PFSK-1 (cell line): Measurements from ENCODE around the gene RAB30.

Experiments
- FOXP2 ChIP-seq: optimal IDR thresholded peaks from 2 replicates; pipeline ENCODE3; 2011; ENCODE audit warnings: borderline replicate concordance, control low read depth, inconsistent platforms; ENCODE audit not compliant: insufficient read depth; ENCODE audit errors: extremely low read length, extremely low read depth
- POLR2AphosphoS5 ChIP-seq: IDR thresholded peaks from 2 replicates; pipeline ENCODE4 v1.6.1; 2012; ENCODE audit warnings: low read depth, mild to moderate bottlenecking, control low read depth, low read length, moderate library complexity
- REST ChIP-seq, 2 experiments: IDR thresholded peaks; 2 replicates each; pipeline versions ENCODE4 v1.6.1 to v1.8.0; 2011 to 2012; ENCODE audit warnings: low read depth in 2 of 2, low read length in 2 of 2, control low read depth in 1 of 2, inconsistent platforms in 1 of 2, mild to moderate bottlenecking in 1 of 2, moderate library complexity in 1 of 2; ENCODE audit not compliant: insufficient read depth in 1 of 2
- SIN3A ChIP-seq: IDR thresholded peaks from 2 replicates; pipeline ENCODE4 v1.6.1; 2012; ENCODE audit warnings: mild to moderate bottlenecking, low read length, moderate library complexity, borderline replicate concordance; ENCODE audit not compliant: insufficient read depth
- TAF1 ChIP-seq: IDR thresholded peaks from 2 replicates; pipeline ENCODE4 v1.6.1; 2012; ENCODE audit warnings: low read length, control low read depth, borderline replicate concordance; ENCODE audit not compliant: insufficient read depth

Gene RAB30

GRCh38 chr11:83116015-83116641 is 44.4 kb upstream of the RAB30 start:
- TF ChIP-seq FOXP2 (no peak), POLR2AphosphoS5 (no peak), SIN3A (no peak), TAF1 (no peak), REST (IDR thresholded peaks at IDR 0.05; ENCODE audit: insufficient read depth in 1 of 2, low read depth in 2 of 2, low read length in 2 of 2) (no peak)

- TF ChIP-seq POLR2AphosphoS5, result no peak
- TF ChIP-seq REST (IDR thresholded peaks at IDR 0.05; ENCODE audit: insufficient read depth in 1 of 2, low read depth in 2 of 2, low read length in 2 of 2), result no peak
These were observed 43.9 kb upstream of the RAB30 start for GRCh38 chr11:83115551-83115950.

- no peak for TF ChIP-seq SIN3A
- no peak for TF ChIP-seq POLR2AphosphoS5
- TF ChIP-seq REST (IDR thresholded peaks at IDR 0.05; ENCODE audit: insufficient read depth in 1 of 2, low read depth in 2 of 2, low read length in 2 of 2), result no peak
- no peak for TF ChIP-seq TAF1
- no peak for TF ChIP-seq FOXP2
These were observed 43.3 kb upstream of the RAB30 start for GRCh38 chr11:83115026-83115425.

GRCh38 chr11:83112886-83113285 is 41.2 kb upstream of the RAB30 start:
- no peak for TF ChIP-seq POLR2AphosphoS5
- no peak for TF ChIP-seq REST (IDR thresholded peaks at IDR 0.05; ENCODE audit: insufficient read depth in 1 of 2, low read depth in 2 of 2, low read length in 2 of 2)
- TF ChIP-seq FOXP2, result no peak
- TF ChIP-seq SIN3A, result no peak
- no peak for TF ChIP-seq TAF1

- TF ChIP-seq REST (IDR thresholded peaks at IDR 0.05; ENCODE audit: insufficient read depth in 1 of 2, low read depth in 2 of 2, low read length in 2 of 2) (no peak), FOXP2 (no peak)
These were observed 33.5 kb upstream of the RAB30 start for GRCh38 chr11:83105168-83105567.
